Stimulated activated CD8-positive, alpha-beta memory T cell treated with anti-CD3 and anti-CD28 coated beads, Interleukin-4, amount 100 ng/mL, for 4 hours (primary cell): ENCODE results near the gene SAP25.

ENCODE experiments used
- DNase-seq, 2 donors: peaks; one replicate each; pipeline ENCODE4 v3.0.0-alpha.2; 2020; ENCODE audit warnings: low read depth in 2 of 2, low spot score in 1 of 2

Gene SAP25

DNA sequence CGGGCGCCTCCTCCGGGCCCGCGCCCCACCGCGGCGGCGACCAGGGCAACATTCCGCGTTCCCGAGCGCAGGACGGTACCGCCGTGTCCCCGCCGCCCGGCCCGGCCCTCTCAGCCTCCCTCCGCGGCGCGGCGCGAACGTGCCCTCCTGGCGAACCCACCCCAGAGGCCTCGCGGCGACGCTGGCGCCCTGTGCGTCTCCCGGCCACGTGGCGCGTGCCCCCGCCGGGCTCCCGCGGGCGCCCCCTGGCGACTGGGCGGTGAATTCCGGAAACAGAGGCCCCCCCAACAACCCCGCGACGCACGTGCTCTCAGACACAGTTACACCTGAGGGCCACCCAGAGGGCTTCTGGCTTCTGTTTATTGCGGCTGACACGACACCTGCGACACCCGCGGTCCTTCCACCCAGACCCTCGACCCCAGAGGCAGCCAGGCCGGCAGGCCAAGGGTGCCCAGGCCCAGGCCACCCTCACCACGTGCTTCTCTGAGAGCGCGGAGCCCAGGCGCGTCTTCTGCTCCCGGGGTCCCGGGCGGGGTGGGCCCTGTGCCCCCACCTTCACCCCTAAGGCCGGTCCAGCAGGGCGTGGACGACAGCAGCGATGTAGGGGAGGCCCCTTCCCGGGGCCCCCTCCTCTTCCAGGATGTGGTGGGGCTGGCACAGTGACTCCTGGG, at the start of gene SAP25:
TSS of gene SAP25 (minus strand) at position 210 of the 671 bp plus-strand sequence. CDS start at position 52, 158 bp downstream.
- DNase-seq, result no peak

GRCh38 chr7:100621554-100621953, 47.9 kb upstream of the SAP25 start:
- DNase-seq, result no peak

GRCh38 chr7:100620804-100621203, 47.1 kb upstream of the SAP25 start:
- DNase-seq, result no peak

- no peak for DNase-seq
Measured at GRCh38 chr7:100620239-100620638, 46.5 kb upstream of the SAP25 start.

- no peak for DNase-seq
Measured at GRCh38 chr7:100614308-100614861, 40.7 kb upstream of the SAP25 start.

- no peak for DNase-seq
Measured at GRCh38 chr7:100613412-100614175, 39.9 kb upstream of the SAP25 start.

GRCh38 chr7:100612730-100613390, 39.2 kb upstream of the SAP25 start:
- DNase-seq, result no peak

DNA sequence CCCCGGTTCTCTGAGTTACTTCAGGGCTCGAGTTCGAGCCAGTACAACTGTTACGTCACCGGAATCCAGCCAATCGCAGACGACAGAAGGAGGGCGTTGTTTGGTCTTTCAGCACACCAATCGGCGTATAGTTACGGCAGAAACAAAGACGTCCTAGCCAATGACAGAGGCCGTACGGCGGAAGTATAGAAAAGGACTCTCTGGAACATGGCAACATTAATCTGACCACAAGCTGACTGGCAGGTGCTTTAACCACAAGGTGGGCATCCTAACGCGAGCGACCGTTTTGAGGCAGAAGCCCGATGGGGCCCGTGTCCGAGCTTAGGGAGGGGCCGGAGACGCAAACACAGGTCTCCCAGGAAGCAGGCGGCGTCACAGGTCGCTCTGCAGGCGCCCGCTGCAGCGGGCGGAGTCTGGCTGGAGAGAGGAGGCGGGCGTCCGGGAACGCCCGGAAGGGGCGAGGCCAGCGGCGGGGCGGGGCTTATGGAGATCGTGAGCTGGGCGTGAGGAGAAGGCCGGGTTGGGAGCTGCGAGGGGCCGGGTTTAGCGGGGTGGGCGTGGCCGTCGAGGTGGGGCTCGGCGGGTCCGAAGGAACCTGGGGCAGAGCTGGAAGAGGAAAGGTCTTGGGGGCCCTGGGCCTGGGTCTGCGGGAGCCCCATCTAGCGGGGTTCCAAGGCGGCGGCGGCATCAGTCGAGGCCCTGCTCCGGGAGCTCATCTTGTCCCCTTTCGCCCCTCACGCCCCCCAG, 38.5 kb upstream of the SAP25 start, which contains the start of gene MOSPD3:
TSS of gene MOSPD3 (plus strand) at position 558 of the 747 bp plus-strand sequence. CDS start 252 bp downstream, outside the sequence.
- DNase-seq, result peak; percentile 94 to 95

DNA sequence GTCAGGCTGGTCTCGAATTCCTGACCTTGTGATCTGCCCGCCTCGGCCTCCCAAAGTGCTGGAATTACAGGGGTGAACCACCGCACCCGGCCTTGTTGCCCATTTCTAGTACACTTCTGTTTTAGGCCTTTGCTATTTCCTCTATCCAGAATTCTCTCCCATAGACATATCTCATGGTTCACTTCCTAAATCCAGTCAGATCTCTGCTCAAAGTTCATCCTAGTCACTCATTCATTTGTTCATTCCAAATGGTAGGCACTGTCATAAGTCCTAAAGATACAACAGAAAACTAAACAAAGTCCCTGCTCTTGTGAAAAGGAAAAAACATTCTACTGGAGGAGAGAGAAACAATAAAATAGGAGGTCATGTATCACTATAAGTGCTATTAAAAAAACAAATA, 36.3 kb upstream of the SAP25 start:
- DNase-seq, result no peak

DNA sequence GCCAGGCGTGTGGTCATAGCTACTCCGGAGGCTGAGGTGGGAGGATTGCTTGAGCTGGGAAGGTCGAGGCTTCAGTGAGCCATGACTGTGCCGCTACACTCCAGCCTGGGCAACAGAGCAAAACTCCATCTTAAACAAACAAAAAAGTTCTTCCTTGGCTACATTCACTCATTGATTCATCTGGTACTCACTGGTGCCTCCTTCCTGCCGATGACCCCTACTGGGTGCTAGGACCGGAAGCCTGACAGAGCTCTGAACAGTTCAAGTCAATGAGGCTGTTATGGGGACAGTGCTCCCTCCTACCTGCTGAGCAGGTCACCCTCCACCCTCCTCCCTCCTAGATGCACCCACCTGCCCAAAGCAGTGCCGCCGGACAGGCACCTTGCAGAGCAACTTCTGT, 33.4 kb upstream of the SAP25 start:
- no peak for DNase-seq

DNA sequence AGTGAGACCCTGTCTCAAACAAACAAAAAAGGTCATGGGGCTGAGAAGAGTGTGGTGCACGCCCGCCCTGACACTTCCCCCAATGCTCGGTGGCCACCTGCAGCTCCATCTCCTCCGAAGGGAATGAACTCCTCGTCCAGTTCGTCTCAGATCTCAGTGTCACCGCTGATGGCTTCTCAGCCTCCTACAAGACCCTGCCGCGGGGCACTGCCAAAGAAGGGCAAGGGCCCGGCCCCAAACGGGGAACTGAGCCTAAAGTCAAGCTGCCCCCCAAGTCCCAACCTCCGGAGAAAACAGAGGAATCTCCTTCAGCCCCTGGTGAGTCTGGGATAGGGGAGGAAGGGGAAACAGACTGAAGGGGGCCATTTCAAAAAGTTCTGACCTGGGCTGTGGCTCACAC, 32.6 kb upstream of the SAP25 start:
- DNase-seq, result no peak

DNA sequence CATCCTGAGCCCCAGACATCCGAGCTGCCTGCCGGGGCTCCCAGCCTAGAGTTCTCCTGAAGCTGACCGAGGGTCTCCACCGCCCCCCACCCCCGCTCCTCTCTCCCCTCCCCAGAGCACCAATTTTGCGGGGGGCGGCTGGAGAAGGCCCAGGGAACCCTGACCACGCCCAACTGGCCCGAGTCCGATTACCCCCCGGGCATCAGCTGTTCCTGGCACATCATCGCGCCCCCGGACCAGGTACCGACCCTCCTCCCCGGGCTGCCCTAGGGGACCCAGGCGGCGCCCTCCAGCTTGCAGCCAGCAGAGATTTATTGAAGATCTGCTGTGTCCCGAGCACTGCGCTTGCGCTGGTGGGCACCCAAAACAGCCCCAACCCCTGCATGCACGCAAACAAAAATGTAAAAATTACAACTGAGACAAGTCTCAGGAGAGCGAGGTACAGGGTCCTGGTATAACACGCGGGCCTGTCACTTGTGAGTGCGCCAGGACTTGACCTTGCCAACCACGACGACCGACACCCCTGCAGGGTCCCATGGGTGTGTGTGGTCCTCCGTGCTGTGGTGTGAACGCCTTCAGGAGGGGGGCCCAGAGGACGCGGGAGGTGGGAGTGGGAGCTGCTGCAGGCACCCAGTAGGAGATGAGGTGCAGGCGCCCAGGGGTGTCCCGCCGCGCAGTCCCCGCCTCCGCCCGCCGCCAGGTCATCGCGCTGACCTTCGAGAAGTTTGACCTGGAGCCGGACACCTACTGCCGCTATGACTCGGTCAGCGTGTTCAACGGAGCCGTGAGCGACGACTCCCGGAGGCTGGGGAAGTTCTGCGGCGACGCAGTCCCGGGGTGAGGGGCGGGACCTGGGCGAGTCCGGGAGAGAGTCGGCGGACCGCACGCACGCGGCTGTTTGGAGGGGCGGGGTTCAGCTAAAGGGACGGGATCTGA, 31.5 kb upstream of the SAP25 start:
- no peak for DNase-seq

DNA sequence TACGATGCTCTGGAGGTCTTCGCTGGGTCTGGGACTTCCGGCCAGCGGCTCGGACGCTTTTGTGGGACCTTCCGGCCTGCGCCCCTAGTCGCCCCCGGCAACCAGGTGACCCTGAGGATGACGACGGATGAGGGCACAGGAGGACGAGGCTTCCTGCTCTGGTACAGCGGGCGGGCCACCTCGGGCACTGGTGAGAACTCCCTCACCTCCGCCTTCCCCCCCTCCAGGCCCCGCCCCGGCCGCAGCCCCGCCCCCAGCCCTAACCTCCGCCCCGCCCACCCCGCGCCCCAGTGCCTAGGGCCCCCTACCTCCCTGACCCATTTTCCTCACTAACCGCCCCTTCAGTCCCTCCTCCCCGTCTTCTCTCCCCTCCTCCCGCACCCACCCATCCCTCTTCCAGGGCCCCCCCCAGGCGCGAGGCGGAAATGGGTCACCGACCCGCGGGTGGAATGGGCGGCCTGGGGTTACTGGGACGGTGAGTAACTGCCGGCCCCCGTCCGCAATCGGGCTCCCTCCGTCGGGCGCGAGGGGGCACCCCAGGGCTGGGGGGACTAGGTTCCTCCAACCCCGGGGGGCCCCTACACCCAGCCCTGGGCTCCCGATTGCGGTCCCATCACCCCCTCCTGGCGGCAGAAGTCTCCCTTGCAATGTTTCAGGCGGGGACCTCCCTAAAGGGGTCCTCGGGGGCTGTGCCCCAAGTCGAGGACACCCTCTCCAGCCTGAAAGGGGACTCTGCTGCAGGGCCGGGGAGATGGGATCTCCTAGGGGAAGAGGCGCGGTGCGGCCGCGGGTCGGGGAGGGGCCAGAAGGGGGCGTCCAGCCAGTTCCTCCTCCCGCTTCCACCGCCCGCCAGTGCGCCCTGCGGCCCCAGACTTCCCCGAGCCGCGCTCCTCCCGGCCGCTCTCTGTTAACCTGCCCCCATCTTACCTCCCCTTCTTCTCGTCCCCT, 30.6 kb upstream of the SAP25 start:
- DNase-seq, result peak; percentile 27 to 66

DNA sequence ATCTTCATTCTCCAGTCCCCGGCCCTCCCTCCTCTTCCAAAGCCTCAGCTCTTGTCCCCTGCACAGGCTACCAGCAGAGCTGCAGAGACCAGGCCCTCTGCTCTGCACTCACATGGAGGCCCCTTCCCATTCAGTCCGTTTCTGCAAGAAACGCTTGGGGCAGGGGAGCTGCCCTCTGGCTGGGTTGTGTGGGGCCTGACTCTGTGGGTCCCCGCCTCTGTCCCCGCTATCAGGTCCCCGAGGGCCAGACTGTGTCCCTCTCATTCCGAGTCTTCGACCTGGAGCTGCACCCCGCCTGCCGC, 30.0 kb upstream of the SAP25 start:
- DNase-seq, result no peak

- DNase-seq, result no peak
Measured at GRCh38 chr7:100602889-100603725, 29.4 kb upstream of the SAP25 start.

- DNase-seq, result no peak
Measured at GRCh38 chr7:100600730-100601038, 27.0 kb upstream of the SAP25 start.

- DNase-seq, result no peak
Measured at GRCh38 chr7:100599911-100600729, 26.4 kb upstream of the SAP25 start.
